Hepatocyte (in vitro differentiated cells): ENCODE results near the gene GLRA3. TPM values are rescaled to one million over a fixed set of nuclear protein-coding genes. Genes with fewer than 3 reads are reported as not detected.

Experiments
- DNase-seq: peaks from one replicate; pipeline ENCODE4 v3.0.0-alpha.2; 2016; ENCODE audit warnings: low spot score
- H2AFZ ChIP-seq: fragments of 200-600 bp; sonication (generic); 2 replicates; pipeline ENCODE4 v1.6.0; 2016; ENCODE audit warnings: antibody characterized with exemption, mild to moderate bottlenecking
- H3K27ac ChIP-seq: fragments of 200-600 bp; sonication (generic); 2 replicates; pipeline ENCODE4 v1.5.1; 2016; ENCODE audit warnings: mild to moderate bottlenecking
- H3K27me3 ChIP-seq: fragments of 200-600 bp; sonication (generic); 2 replicates; pipeline ENCODE4 v1.6.1; 2016
- H3K36me3 ChIP-seq: fragments of 200-600 bp; sonication (generic); replicated peaks from 2 replicates; pipeline ENCODE4 v1.5.1; 2016; ENCODE audit warnings: low read depth; ENCODE audit not compliant: insufficient read depth
- H3K4me1 ChIP-seq: fragments of 200-600 bp; sonication (generic); 2 replicates; pipeline ENCODE4 v1.5.1; 2016; ENCODE audit warnings: mild to moderate bottlenecking, moderate library complexity; ENCODE audit not compliant: insufficient read depth
- H3K4me2 ChIP-seq: fragments of 200-600 bp; sonication (generic); 2 replicates; pipeline ENCODE4 v1.6.0; 2016
- H3K4me3 ChIP-seq: fragments of 200-600 bp; sonication (generic); 2 replicates; pipeline ENCODE4 v1.5.1; 2016; ENCODE audit warnings: mild to moderate bottlenecking
- H3K79me2 ChIP-seq: fragments of 200-600 bp; sonication (generic); 2 replicates; pipeline ENCODE4 v1.6.0; 2017; ENCODE audit warnings: mild to moderate bottlenecking
- H3K9me2 ChIP-seq: fragments of 200-600 bp; sonication (generic); replicated peaks from 2 replicates; pipeline ENCODE4 v1.6.0; 2017; ENCODE audit warnings: mild to moderate bottlenecking; ENCODE audit not compliant: insufficient read depth
- H3K9me3 ChIP-seq: fragments of 200-600 bp; sonication (generic); 2 replicates; pipeline ENCODE4 v1.5.1; 2016; ENCODE audit warnings: low read depth, mild to moderate bottlenecking
- H4K20me1 ChIP-seq: fragments of 200-600 bp; sonication (generic); 2 replicates; pipeline ENCODE4 v1.6.0; 2016; ENCODE audit warnings: mild to moderate bottlenecking; ENCODE audit not compliant: insufficient read depth, poor library complexity, severe bottlenecking
- EZH2 ChIP-seq: fragments of 200-600 bp; sonication (generic); IDR thresholded peaks from 2 replicates; pipeline ENCODE4 v1.6.1; 2016; ENCODE audit warnings: antibody characterized with exemption, mild to moderate bottlenecking, borderline replicate concordance
- EZH2phosphoT487 ChIP-seq: fragments of 200-600 bp; sonication (generic); IDR thresholded peaks from one replicate; pipeline ENCODE4 v1.6.1; 2018; ENCODE audit warnings: antibody characterized with exemption, mild to moderate bottlenecking, low read depth, moderate library complexity; ENCODE audit not compliant: unreplicated experiment, severe bottlenecking
- WGBS: methylation state at CpG from one replicate; pipeline ENCODE4 v1.1.6; 2016; ENCODE audit warnings: low lambda C conversion rate; ENCODE audit errors: missing lambda C conversion rate; 5-methylcytosine and 5-hydroxymethylcytosine counted together
- polyA plus RNA-seq: library from polyadenylated mRNA; unstranded; fragments of >200 nt; fragmentation: Nextera tagmentation; extraction: Ambion mirVana; gene quantifications from 2 replicates; pipeline ENCODE4 v1.2.1, GENCODE V29; 2016
- total RNA-seq: library from RNA; depleted of rRNA; stranded (reverse); fragments of >200 nt; gene quantifications from 2 replicates; pipeline ENCODE4 v1.2.3, GENCODE V29; 2014
- TF ChIP-seq, protein P1 (sequence below): fragments of 200-600 bp; sonication (generic); IDR thresholded peaks from 2 replicates; pipeline ENCODE4 v1.5.1; 2016; ENCODE audit warnings: antibody characterized with exemption, mild to moderate bottlenecking; ENCODE audit not compliant: poor library complexity

The GLRA3 gene
- total and polyA plus RNA-seq, 2 experiments from 2014 or later: 0.10 TPM; not detected in 1

GRCh38 chr4:174672276-174672675 lies 156.8 kb downstream of the GLRA3 start:
- peaks cover 5% of the 10 kb centered on the region for H3K4me1 ChIP-seq
- no peaks in the 10 kb centered on the region for H3K27me3 ChIP-seq
- TF ChIP-seq, protein P1, sequence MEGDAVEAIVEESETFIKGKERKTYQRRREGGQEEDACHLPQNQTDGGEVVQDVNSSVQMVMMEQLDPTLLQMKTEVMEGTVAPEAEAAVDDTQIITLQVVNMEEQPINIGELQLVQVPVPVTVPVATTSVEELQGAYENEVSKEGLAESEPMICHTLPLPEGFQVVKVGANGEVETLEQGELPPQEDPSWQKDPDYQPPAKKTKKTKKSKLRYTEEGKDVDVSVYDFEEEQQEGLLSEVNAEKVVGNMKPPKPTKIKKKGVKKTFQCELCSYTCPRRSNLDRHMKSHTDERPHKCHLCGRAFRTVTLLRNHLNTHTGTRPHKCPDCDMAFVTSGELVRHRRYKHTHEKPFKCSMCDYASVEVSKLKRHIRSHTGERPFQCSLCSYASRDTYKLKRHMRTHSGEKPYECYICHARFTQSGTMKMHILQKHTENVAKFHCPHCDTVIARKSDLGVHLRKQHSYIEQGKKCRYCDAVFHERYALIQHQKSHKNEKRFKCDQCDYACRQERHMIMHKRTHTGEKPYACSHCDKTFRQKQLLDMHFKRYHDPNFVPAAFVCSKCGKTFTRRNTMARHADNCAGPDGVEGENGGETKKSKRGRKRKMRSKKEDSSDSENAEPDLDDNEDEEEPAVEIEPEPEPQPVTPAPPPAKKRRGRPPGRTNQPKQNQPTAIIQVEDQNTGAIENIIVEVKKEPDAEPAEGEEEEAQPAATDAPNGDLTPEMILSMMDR: no peak
- TF ChIP-seq EZH2 (no peak), EZH2phosphoT487 (no peak)
- no peaks in the 10 kb centered on the region for H3K36me3 ChIP-seq
- no peaks in the 10 kb centered on the region for H3K79me2 ChIP-seq
- no peak overlapping the region for H3K27ac ChIP-seq
- peak overlapping the region; percentile 25 for H3K4me2 ChIP-seq
- no peaks in the 10 kb centered on the region for H4K20me1 ChIP-seq
- H2AFZ ChIP-seq: no peak overlapping the region
- H3K9me3 ChIP-seq: no peaks in the 10 kb centered on the region
- 68% methylated on average over 4 of the region's 4 CpGs for WGBS
- no peak for DNase-seq
- H3K9me2 ChIP-seq: no peaks in the 10 kb centered on the region
- H3K4me3 ChIP-seq: no peak overlapping the region

GRCh38 chr4:174669270-174669669 lies 159.8 kb downstream of the GLRA3 start:
- TF ChIP-seq, protein P1: no peak
- TF ChIP-seq EZH2phosphoT487 (no peak), EZH2 (no peak)
- DNase-seq: peak; percentile 65
- Histone ChIP-seq H3K9me2 (no peaks in the 10 kb centered on the region), H3K4me1 (peaks cover 5% of the 10 kb centered on the region), H4K20me1 (no peaks in the 10 kb centered on the region), H2AFZ (no peak overlapping the region), H3K9me3 (no peaks in the 10 kb centered on the region), H3K27ac (peak overlapping the region; percentile 19), H3K4me3 (no peak overlapping the region), H3K36me3 (no peaks in the 10 kb centered on the region), H3K79me2 (no peaks in the 10 kb centered on the region), H3K4me2 (no peak overlapping the region), H3K27me3 (no peaks in the 10 kb centered on the region)
- WGBS: 46% methylated on average over 3 of the region's 3 CpGs

- Histone ChIP-seq H3K4me3 (no peak overlapping the region), H3K27me3 (no peaks in the 10 kb centered on the region), H3K79me2 (no peaks in the 10 kb centered on the region), H3K36me3 (no peaks in the 10 kb centered on the region), H3K9me2 (no peaks in the 10 kb centered on the region), H2AFZ (no peak overlapping the region), H3K4me1 (no peaks in the 10 kb centered on the region), H3K27ac (no peak overlapping the region), H3K4me2 (no peak overlapping the region), H4K20me1 (no peaks in the 10 kb centered on the region), H3K9me3 (no peaks in the 10 kb centered on the region)
- no peak for DNase-seq
- TF ChIP-seq, protein P1: no peak
- TF ChIP-seq EZH2: no peak
These were observed 163.2 kb downstream of the GLRA3 start for GRCh38 chr4:174665799-174666198.

DNA sequence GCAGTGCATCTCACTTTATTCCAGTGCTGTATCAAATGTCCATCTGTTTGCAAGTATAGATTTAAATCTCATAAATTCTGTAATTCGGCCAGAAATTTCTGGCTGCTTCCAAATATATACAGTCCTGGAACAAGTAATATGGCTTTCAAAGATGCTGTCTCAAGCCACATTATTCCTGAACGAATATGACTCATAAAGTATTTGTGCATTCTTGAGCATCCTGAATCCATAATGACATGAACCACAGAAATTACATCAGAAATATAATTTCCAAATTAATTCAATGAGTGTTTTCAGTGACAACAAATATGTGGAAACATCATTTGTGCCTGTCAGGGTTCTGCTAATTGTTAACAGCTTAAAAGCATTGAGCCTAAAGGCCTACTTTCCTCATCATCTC lies 165.8 kb downstream of the GLRA3 start:
- Histone ChIP-seq H3K36me3 (no peaks in the 10 kb centered on the region), H3K4me3 (no peak overlapping the region), H3K4me2 (no peak overlapping the region), H3K4me1 (no peaks in the 10 kb centered on the region), H3K27ac (no peak overlapping the region), H3K79me2 (no peaks in the 10 kb centered on the region), H2AFZ (no peak overlapping the region), H3K27me3 (no peaks in the 10 kb centered on the region), H3K9me2 (no peaks in the 10 kb centered on the region), H4K20me1 (no peaks in the 10 kb centered on the region), H3K9me3 (no peaks in the 10 kb centered on the region)
- no peak for DNase-seq
- 91% methylated on average over 2 of the region's 2 CpGs for WGBS
- TF ChIP-seq, protein P1: no peak
- TF ChIP-seq EZH2phosphoT487 (no peak), EZH2 (no peak)
